ENCODE data around the gene BPIFA1.

- TF ChIP-seq CTCF (IDR thresholded peaks at IDR 0.05; ENCODE audit: borderline replicate concordance, extremely low read depth, low read length, poor library complexity, severe bottlenecking) (peak; percentile 65), EZH2 (IDR thresholded peaks at IDR 0.05; ENCODE audit: borderline replicate concordance, low read depth, low read length, severe bottlenecking) (no peak)
These were observed 23.9 kb upstream of the BPIFA1 start for GRCh38 chr20:33211817-33212424.

Data from DND-41 (cell line).